GM19395 (cell line): Measurements from ENCODE around the gene FBXL7.

Experiments used
- ATAC-seq: cut with Tn5 transposase; IDR thresholded peaks from one replicate; pipeline ENCODE4 v1.9.1; 2021; ENCODE audit warnings: mild to moderate bottlenecking, moderate library complexity; ENCODE audit not compliant: unreplicated experiment

The FBXL7 gene

GRCh38 chr5:15926586-15926985, 426.6 kb downstream of the FBXL7 start:
- ATAC-seq, result no peak

DNA sequence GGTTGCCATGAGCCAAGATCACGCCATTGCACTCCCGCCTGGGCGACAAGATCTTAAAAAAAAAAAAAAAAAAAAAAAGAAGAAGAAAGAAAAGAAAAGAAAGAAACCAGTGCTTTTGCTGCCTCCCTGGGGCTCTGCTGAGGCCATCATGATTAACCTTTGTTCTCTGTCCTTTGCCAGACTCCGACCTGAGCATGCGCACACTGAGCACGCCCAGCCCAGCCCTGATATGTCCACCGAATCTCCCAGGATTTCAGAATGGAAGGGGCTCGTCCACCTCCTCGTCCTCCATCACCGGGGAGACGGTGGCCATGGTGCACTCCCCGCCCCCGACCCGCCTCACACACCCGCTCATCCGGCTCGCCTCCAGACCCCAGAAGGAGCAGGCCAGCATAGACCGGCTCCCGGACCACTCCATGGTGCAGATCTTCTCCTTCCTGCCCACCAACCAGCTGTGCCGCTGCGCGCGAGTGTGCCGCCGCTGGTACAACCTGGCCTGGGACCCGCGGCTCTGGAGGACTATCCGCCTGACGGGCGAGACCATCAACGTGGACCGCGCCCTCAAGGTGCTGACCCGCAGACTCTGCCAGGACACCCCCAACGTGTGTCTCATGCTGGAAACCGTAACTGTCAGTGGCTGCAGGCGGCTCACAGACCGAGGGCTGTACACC, 427.9 kb downstream of the FBXL7 start:
- ATAC-seq, result no peak

GRCh38 chr5:15929611-15930263, 429.8 kb downstream of the FBXL7 start:
- no peak for ATAC-seq

- no peak for ATAC-seq
Measured at GRCh38 chr5:15932066-15932465, 432.1 kb downstream of the FBXL7 start.

DNA sequence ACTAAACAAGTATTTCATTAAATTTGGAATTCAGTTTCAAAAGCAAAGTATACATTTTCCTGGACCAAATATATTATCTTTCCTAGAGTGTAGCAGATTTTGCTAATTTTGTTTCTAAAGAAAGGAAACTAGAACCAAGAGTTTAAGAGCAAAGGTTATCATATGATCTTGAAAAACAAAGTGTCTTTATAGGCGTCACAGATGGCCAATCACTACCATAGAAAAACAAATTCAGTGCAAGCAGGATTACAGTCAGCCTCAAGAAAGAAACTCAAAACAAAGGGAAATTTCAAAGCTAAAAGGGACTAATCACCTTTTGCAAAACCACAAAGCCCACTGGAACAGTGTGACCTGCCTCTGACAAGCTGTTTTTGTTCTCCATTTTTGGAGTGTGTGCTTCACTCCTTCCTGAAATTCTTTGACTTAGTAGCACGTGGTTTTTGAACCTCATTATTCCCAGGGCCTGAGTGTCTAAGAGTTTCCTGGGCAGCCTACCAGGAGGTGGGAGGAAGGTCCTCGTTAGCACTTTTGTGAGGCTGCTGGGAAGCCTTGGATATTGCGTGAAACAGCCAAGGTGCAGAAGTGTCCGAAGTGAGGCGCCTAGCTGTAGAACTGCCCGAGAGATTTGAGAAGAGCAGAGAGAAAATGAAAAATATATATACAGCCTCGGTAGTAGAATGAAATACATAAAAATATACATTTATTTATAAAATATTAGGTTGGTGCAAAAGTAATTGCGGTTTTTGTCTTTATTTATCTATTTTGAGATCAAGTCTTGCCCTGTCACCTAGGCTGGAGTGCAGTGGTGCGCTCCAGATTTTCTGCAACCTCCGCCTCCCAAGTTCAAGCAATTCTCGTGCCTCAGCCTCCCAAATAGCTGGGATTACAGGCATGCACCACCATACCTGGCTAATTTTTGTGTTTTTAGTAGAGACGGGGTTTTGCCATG, 433.6 kb downstream of the FBXL7 start:
- ATAC-seq, result no peak

DNA sequence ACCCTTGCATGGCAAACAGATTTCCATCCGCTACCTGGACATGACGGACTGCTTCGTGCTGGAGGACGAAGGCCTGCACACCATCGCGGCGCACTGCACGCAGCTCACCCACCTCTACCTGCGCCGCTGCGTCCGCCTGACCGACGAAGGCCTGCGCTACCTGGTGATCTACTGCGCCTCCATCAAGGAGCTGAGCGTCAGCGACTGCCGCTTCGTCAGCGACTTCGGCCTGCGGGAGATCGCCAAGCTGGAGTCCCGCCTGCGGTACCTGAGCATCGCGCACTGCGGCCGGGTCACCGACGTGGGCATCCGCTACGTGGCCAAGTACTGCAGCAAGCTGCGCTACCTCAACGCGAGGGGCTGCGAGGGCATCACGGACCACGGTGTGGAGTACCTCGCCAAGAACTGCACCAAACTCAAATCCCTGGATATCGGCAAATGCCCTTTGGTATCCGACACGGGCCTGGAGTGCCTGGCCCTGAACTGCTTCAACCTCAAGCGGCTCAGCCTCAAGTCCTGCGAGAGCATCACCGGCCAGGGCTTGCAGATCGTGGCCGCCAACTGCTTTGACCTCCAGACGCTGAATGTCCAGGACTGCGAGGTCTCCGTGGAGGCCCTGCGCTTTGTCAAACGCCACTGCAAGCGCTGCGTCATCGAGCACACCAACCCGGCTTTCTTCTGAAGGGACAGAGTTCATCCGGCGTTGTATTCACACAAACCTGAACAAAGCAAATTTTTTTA, 436.7 kb downstream of the FBXL7 start:
- no peak for ATAC-seq

DNA sequence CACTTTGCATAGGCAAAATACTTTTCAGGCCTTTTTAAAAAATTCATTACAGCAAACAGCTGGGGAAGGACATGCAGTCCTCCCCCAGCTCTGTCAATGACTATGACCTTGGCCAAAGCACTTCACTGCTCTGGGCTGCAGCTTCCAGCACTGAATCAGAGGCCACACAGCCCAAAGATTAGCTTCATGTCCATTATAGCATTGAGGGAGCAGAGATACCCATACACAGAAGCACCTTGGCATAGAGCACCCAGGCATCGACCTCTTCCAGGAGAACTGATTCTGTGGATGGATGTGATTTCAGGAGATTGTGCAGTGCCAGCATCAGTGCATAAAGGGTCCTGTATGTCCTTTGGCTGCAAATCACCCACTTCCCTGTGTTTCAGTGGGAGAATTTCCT, 437.7 kb downstream of the FBXL7 start:
- no peak for ATAC-seq

DNA sequence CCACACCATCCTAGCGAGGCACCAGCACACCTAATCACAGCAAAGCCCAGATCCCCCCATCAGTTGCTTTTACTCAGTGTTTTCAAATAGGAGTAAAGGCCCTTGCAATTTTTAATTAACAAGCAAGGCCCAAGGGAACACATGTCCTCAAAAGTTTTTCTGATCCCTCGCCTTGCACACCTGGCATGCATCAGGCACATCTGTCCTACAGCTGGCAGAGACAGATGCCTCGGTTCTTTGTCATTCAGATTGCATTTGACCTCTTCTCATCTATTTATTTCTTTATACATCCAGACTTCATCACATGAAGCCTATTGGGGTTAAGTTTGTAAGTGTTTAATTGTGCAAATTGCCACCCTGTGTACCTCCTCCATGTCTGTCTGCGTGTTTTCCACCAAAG, 438.2 kb downstream of the FBXL7 start:
- no peak for ATAC-seq

- no peak for ATAC-seq
Measured at GRCh38 chr5:15938961-15939360, 439.0 kb downstream of the FBXL7 start.

DNA sequence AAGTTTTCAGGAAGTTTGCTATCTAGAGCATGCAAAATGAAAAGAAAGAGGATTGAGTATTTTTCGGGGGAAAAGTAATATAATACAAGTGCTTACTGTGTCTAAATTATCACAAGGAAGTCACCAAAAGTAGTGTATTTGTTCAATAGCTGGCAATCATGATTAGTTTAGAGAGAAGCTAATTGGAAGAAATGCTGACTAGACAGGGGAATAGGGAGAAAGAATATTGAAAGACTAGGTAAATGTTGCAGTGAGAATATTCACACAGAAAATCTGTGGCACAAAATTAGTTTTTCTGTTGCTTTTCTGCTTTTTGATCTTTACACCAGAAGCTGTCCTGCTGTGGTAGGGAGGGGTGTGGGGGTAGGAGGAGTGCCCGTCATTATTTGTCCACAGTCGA, 440.9 kb downstream of the FBXL7 start:
- no peak for ATAC-seq

- ATAC-seq, result no peak
Measured at GRCh38 chr5:15943487-15943886, 443.5 kb downstream of the FBXL7 start.

DNA sequence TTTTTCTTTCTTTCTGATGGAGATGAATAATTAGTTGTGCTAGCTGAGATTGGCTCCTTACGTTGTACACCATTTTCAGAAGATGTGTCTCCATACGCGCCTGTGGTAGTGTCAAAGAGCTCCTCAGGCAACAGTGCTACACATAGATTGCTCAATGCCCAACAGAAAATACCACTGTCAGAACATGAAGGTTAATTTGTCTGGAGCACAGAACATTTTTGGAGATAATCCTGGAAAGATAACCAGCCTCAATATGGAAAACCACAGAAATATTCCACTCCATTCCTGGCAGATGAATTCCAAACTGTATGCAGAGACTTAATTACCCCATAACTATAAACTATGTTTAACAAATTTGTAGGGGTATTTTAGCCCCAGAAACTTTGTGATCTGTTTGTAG, 446.0 kb downstream of the FBXL7 start:
- ATAC-seq, result no peak

DNA sequence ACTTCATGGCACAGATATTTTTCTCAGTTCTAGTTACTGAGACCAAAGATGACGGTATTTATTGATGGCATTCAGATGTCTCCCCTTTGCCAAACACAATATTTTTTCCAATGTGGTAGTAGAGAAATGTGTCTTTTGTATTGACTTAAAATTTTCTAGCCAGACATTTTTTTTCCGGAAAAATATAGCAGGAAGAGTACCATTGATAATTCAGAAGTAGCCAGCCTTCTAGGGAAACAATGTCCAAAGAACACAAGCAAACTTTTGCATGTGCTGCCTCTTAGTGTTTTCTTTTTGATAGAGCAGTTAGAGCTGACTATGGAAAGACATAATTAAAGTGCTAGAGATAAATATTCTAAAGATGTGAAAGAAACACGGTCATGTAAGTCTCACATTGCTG, 448.2 kb downstream of the FBXL7 start:
- no peak for ATAC-seq

- no peak for ATAC-seq
Measured at GRCh38 chr5:15951126-15951525, 451.1 kb downstream of the FBXL7 start.

DNA sequence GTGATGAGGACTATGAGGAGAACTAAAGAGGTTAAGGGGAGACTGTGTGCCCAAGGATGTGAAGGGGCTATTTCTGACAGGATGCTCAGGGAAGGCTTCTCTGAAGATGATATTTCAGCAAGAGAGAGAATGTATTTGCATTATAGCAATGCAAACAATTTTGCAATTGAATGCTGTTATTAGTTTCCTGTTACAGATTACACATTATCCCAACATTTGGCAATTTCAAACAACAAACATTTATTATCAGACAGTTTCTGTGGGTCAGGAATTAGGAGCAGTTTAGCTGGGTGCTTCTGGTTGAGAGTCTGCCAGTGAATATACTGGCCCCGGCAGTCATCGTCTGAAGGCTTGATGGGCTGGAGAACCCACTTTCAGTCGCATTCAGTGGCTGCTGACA, 451.6 kb downstream of the FBXL7 start:
- no peak for ATAC-seq

GRCh38 chr5:15956622-15957021, 456.6 kb downstream of the FBXL7 start:
- no peak for ATAC-seq

DNA sequence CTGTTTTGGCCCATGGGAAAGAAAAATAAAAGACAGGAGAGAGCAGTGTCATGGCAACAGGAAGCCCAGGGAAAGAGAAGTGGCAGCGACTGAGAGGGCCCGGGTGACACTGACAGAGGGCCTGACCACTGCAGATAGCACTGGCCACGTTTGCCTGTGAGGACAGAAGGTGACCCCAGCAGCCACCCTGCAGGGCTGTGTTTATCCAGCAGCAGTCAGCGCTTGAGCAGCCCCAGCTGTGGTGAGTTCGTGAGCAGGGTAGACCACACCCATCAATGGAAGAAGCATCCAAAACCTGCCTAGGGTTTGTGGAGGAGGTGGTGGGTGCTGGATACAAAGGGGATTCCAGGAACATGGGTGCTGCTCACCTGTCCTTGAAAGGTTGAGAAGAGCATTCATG, 457.1 kb downstream of the FBXL7 start:
- ATAC-seq, result no peak

DNA sequence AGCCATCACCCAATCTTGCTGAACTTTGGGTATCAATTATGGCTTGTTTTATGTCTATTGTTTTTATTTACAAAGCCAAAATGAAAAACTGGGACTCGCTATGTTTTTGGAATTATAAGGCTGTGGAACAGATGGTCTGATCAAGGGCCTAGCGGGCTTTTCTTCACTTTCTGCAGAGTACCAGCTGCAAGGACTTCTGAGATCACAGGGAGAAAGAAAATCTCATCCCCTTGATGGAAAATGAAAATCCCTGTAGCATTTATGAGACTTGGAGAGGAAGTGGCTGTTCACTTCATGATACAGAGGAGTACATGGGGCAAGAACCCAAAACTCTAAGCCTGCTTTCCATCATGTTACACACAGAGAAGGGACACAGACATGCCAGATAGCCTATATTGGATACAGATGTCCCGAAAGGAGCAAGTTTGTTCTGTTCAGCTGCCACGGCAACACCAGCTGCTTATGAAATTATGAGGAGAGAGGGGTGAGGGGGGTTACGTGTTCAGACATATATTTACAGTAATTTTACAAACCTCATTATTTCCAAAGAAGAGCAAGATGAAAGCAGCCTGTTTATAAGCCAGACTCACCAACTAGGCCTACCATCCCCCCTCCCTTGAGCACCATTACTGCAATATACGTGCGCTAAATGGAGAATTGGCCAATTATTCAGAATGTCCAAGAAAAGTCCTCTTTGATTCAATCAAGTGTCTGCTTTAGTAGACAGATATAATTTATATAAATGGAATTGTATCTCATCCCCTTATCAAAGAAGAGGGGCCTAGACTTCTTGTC, 459.6 kb downstream of the FBXL7 start:
- ATAC-seq, result no peak

DNA sequence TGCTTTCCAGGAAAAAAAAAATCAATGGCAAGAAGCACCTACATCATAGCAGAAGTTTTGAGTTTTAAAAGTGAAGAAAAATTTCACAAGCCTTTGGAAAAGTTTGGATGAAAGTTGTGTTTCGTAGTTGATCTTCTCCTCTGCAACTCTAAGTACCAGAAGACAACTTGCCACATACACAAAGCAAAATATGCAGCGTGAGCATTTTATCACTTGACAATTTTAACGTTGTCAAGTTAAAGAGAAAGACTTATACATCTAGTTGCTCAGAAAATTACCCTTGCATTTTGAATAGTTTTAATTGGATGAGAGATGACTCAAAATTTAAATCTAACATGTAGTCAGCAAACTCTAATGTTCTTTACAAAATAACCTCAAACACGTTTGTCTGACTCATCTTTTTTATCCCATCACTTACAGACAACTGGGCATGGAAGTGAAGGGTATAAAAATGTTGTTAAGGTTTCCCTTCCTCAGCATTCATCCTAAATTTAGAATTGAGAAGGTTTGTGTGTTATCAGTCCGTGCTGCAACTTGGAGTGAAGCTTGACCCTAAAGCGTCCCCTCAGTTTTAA, 466.2 kb downstream of the FBXL7 start:
- ATAC-seq, result no peak

- no peak for ATAC-seq
Measured at GRCh38 chr5:15966651-15967050, 466.7 kb downstream of the FBXL7 start.
